ENCODE data around the gene JSRP1. TPM values are rescaled to one million over a fixed set of nuclear protein-coding genes. Genes with fewer than 3 reads are reported as not detected.

Gene JSRP1
- total RNA-seq, 1 experiment from 2014 or later = not detected

- Histone ChIP-seq H3K9ac (ENCODE audit: low read length) (no peak overlapping the region), H3K36me3 (ENCODE audit: insufficient read depth, low read length) (no peaks in the 10 kb centered on the region), H4K20me1 (ENCODE audit: insufficient read depth, low read depth, low read length) (no peaks in the 10 kb centered on the region), H3K27me3 (ENCODE audit: low read length) (no peaks in the 10 kb centered on the region), H3K79me2 (ENCODE audit: low read length) (no peaks in the 10 kb centered on the region), H3K4me1 (ENCODE audit: low read length) (peaks cover 13% of the 10 kb centered on the region), H3K9me2 (replicated peaks; ENCODE audit: insufficient read depth, low read length) (no peaks in the 10 kb centered on the region), H3K4me3 (ENCODE audit: low read length) (no peak overlapping the region), H3K9me3 (ENCODE audit: low read length) (no peaks in the 10 kb centered on the region), H3K27ac (ENCODE audit: low read length) (no peak overlapping the region), H3K4me2 (ENCODE audit: low read depth, low read length, poor library complexity, severe bottlenecking) (no peak overlapping the region), H2AFZ (ENCODE audit: low read length) (no peak overlapping the region)
- DNase-seq = no peak
These were observed 35.1 kb upstream of the JSRP1 start for GRCh38 chr19:2291185-2291751.

- Histone ChIP-seq H3K4me3 (ENCODE audit: low read length) (no peak overlapping the region), H3K4me2 (ENCODE audit: low read depth, low read length, poor library complexity, severe bottlenecking) (no peak overlapping the region), H3K27ac (ENCODE audit: low read length) (no peak overlapping the region), H3K9me2 (replicated peaks; ENCODE audit: insufficient read depth, low read length) (no peaks in the 10 kb centered on the region), H3K36me3 (ENCODE audit: insufficient read depth, low read length) (no peaks in the 10 kb centered on the region), H2AFZ (ENCODE audit: low read length) (no peak overlapping the region), H3K79me2 (ENCODE audit: low read length) (no peaks in the 10 kb centered on the region), H4K20me1 (ENCODE audit: insufficient read depth, low read depth, low read length) (no peaks in the 10 kb centered on the region), H3K27me3 (ENCODE audit: low read length) (no peaks in the 10 kb centered on the region), H3K9me3 (ENCODE audit: low read length) (no peaks in the 10 kb centered on the region), H3K9ac (ENCODE audit: low read length) (no peak overlapping the region), H3K4me1 (ENCODE audit: low read length) (peaks cover 13% of the 10 kb centered on the region)
- DNase-seq = no peak
These were observed 34.4 kb upstream of the JSRP1 start for GRCh38 chr19:2290441-2291184.

- Histone ChIP-seq H3K27ac (ENCODE audit: low read length) (no peak overlapping the region), H3K9me3 (ENCODE audit: low read length) (no peaks in the 10 kb centered on the region), H4K20me1 (ENCODE audit: insufficient read depth, low read depth, low read length) (no peaks in the 10 kb centered on the region), H3K4me3 (ENCODE audit: low read length) (peak overlapping the region; percentile 59; the same call in 1 of the 2 replicates), H2AFZ (ENCODE audit: low read length) (peak overlapping the region; percentile 84; the same call in 1 of the 2 replicates), H3K36me3 (ENCODE audit: insufficient read depth, low read length) (no peaks in the 10 kb centered on the region), H3K9ac (ENCODE audit: low read length) (peak overlapping the region; percentile 54), H3K4me1 (ENCODE audit: low read length) (peaks cover 13% of the 10 kb centered on the region), H3K27me3 (ENCODE audit: low read length) (no peaks in the 10 kb centered on the region), H3K9me2 (replicated peaks; ENCODE audit: insufficient read depth, low read length) (no peaks in the 10 kb centered on the region), H3K79me2 (ENCODE audit: low read length) (no peaks in the 10 kb centered on the region), H3K4me2 (ENCODE audit: low read depth, low read length, poor library complexity, severe bottlenecking) (peak overlapping the region; percentile 62)
- DNase-seq = peak; percentile 85
These were observed 33.7 kb upstream of the JSRP1 start for GRCh38 chr19:2289714-2290435.

- Histone ChIP-seq H2AFZ (ENCODE audit: low read length) (peak overlapping the region; percentile 84; the same call in 1 of the 2 replicates), H3K9me3 (ENCODE audit: low read length) (no peaks in the 10 kb centered on the region), H3K36me3 (ENCODE audit: insufficient read depth, low read length) (no peaks in the 10 kb centered on the region), H4K20me1 (ENCODE audit: insufficient read depth, low read depth, low read length) (no peaks in the 10 kb centered on the region), H3K9ac (ENCODE audit: low read length) (peak overlapping the region; percentile 54), H3K27me3 (ENCODE audit: low read length) (no peaks in the 10 kb centered on the region), H3K79me2 (ENCODE audit: low read length) (no peaks in the 10 kb centered on the region), H3K4me1 (ENCODE audit: low read length) (peaks cover 13% of the 10 kb centered on the region), H3K4me2 (ENCODE audit: low read depth, low read length, poor library complexity, severe bottlenecking) (peak overlapping the region; percentile 62), H3K4me3 (ENCODE audit: low read length) (peak overlapping the region; percentile 59; the same call in 1 of the 2 replicates), H3K9me2 (replicated peaks; ENCODE audit: insufficient read depth, low read length) (no peaks in the 10 kb centered on the region), H3K27ac (ENCODE audit: low read length) (no peak overlapping the region)
- no peak for DNase-seq
These were observed 32.8 kb upstream of the JSRP1 start for GRCh38 chr19:2288818-2289713.

- Histone ChIP-seq H3K9me3 (ENCODE audit: low read length) (no peaks in the 10 kb centered on the region), H3K4me1 (ENCODE audit: low read length) (peaks cover 13% of the 10 kb centered on the region), H3K4me2 (ENCODE audit: low read depth, low read length, poor library complexity, severe bottlenecking) (no peak overlapping the region), H3K4me3 (ENCODE audit: low read length) (no peak overlapping the region), H3K27ac (ENCODE audit: low read length) (no peak overlapping the region), H3K79me2 (ENCODE audit: low read length) (no peaks in the 10 kb centered on the region), H2AFZ (ENCODE audit: low read length) (no peak overlapping the region), H3K27me3 (ENCODE audit: low read length) (no peaks in the 10 kb centered on the region), H3K36me3 (ENCODE audit: insufficient read depth, low read length) (no peaks in the 10 kb centered on the region), H4K20me1 (ENCODE audit: insufficient read depth, low read depth, low read length) (no peaks in the 10 kb centered on the region), H3K9me2 (replicated peaks; ENCODE audit: insufficient read depth, low read length) (no peaks in the 10 kb centered on the region), H3K9ac (ENCODE audit: low read length) (no peak overlapping the region)
- no peak for DNase-seq
These were observed 32.2 kb upstream of the JSRP1 start for GRCh38 chr19:2288338-2288817.

GRCh38 chr19:2287585-2288337, 31.5 kb upstream of the JSRP1 start:
- Histone ChIP-seq H4K20me1 (ENCODE audit: insufficient read depth, low read depth, low read length) (no peaks in the 10 kb centered on the region; the same call in 1 of the 2 replicates), H3K79me2 (ENCODE audit: low read length) (no peaks in the 10 kb centered on the region), H2AFZ (ENCODE audit: low read length) (no peak overlapping the region), H3K4me3 (ENCODE audit: low read length) (no peak overlapping the region), H3K9me2 (replicated peaks; ENCODE audit: insufficient read depth, low read length) (no peaks in the 10 kb centered on the region), H3K27ac (ENCODE audit: low read length) (no peak overlapping the region), H3K36me3 (ENCODE audit: insufficient read depth, low read length) (no peaks in the 10 kb centered on the region), H3K9me3 (ENCODE audit: low read length) (no peaks in the 10 kb centered on the region), H3K4me1 (ENCODE audit: low read length) (peaks cover 13% of the 10 kb centered on the region), H3K9ac (ENCODE audit: low read length) (no peak overlapping the region), H3K27me3 (ENCODE audit: low read length) (no peaks in the 10 kb centered on the region), H3K4me2 (ENCODE audit: low read depth, low read length, poor library complexity, severe bottlenecking) (no peak overlapping the region)
- DNase-seq = no peak

- no peaks in the 10 kb centered on the region for H3K79me2 ChIP-seq (ENCODE audit: low read length)
- no peak for DNase-seq
- peaks cover 13% of the 10 kb centered on the region for H3K4me1 ChIP-seq (ENCODE audit: low read length)
- H3K9me3 ChIP-seq (ENCODE audit: low read length) = no peaks in the 10 kb centered on the region
- H3K27ac ChIP-seq (ENCODE audit: low read length) = no peak overlapping the region
- H3K4me3 ChIP-seq (ENCODE audit: low read length) = no peak overlapping the region
- H3K9me2 ChIP-seq (replicated peaks; ENCODE audit: insufficient read depth, low read length) = no peaks in the 10 kb centered on the region
- H2AFZ ChIP-seq (ENCODE audit: low read length) = no peak overlapping the region
- no peaks in the 10 kb centered on the region; the same call in 1 of the 2 replicates for H4K20me1 ChIP-seq (ENCODE audit: insufficient read depth, low read depth, low read length)
- H3K36me3 ChIP-seq (ENCODE audit: insufficient read depth, low read length) = no peaks in the 10 kb centered on the region
- H3K9ac ChIP-seq (ENCODE audit: low read length) = no peak overlapping the region
- no peaks in the 10 kb centered on the region for H3K27me3 ChIP-seq (ENCODE audit: low read length)
- H3K4me2 ChIP-seq (ENCODE audit: low read depth, low read length, poor library complexity, severe bottlenecking) = no peak overlapping the region
These were observed 30.4 kb upstream of the JSRP1 start for GRCh38 chr19:2286402-2287140.

All from Karpas-422 (cell line).